ENCODE results near the gene RLN2.
A peak's percentile ranks its signal among the peaks of the same experiment; 100 is the strongest.

The RLN2 gene

DNA sequence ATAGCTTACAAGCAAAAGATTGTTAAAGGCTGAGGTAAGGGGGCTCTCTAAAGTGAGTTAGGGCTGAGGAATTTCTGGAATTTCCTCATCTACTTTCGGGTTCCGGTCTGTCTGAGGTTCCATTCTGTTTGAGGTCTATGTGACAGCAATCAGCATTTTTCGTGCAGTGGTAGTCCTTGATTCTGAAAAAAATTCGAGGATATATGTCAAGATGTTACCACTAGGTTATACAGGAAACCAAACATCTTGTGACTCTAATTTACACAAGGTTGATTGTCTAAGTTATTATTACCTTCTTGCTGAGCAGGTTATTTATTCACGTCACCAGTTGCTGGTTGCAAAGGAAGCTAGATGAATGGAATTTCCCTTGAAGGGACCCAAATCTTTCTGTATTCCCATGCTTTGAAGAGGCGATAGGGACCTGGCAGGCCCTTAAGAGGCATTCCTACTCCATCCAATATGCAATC is 35.2 kb downstream of the RLN2 start:
- peak; percentile 26 to 39 for DNase-seq (ENCODE audit: low read depth in 2 of 2)

DNA sequence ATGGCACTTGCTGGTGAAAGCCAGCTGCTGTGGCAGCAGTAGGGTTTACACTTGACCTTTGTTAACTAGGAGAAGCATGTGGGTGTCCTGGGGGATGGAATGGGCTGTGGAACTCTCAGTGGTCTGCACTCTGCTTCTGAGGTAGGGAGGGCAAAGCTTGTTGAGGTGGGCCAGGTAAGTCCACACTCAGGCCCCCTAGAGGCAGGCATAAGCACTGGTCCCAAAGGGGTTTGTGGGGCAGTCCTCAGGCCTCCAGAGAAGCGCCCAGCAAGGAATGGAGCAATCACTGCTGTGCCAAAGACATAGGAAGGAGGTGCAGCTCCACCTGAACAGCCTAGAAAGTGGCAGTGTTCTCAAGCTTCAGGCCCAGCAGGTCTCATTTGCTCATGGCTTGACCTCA is 38.6 kb downstream of the RLN2 start:
- DNase-seq (ENCODE audit: low read depth in 2 of 2) = no peak

DNA sequence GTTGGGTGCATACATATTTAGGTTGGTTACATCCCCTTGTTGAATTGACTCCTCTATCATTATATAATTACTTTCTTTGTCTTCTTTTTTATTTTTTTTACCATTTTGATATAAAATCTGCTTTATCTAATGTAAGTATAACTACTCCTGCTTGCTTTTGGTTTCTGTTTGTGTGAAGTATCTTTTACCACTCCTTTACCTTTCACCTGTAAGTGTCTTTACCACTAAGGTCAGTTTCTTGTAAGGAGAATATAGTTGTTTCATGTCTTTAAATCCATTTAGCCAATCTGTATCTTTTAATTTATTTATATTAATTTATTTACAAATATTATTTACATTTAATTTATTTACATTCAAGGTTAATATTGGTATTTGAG is 40.3 kb downstream of the RLN2 start:
- DNase-seq (ENCODE audit: low read depth in 2 of 2) = no peak

DNA sequence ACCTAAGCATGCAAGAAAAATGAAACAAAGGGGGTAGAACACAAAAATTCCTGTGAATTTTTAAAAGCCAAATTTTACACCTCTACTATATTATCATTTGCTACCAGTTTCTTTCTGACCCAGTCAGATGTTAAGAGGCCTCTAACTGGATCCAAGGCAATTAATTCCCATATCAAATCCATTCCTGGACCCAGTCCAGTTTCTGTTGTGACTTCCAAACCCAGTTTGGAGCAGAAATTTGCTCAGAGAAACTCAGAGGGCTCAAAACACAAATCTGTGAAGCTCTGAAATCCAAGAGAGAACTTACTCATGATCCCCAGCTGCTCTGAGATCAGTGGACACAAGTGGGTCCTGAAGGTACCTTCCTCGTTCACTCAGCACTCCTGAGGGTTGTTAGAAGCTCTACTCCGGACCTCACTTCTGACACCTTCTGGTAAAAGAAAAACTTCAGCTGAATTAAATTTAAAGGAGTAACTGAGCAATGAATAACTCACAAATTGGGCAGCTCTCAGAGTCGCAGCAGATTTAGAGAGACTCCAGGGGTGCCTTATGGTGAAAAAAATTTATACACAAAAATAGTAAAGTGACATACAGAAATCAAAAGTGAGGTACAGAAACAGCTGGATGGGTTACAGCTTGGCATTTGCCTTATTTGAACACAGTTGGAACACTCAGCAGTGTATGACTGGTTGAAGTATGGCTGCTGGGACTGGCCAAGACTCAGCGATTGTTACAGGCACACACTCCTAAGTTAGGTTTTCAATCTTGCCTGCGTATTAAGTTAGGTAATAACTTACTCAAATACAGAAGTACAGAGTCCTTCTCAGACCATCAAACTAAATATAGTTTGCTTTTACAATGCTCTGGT is 40.9 kb downstream of the RLN2 start:
- DNase-seq (ENCODE audit: low read depth in 2 of 2) = no peak
